NB4 (cell line): ENCODE measurements around the gene NCF4.

Experiments used
- DNase-seq: peaks from one replicate; pipeline ENCODE4 v3.0.0; 2010; ENCODE audit warnings: low read depth
- H3K4me3 ChIP-seq: one replicate; pipeline ENCODE4 v1.5.1; 2011; ENCODE audit warnings: mild to moderate bottlenecking, low read depth, low read length, moderate library complexity
- CTCF ChIP-seq: IDR thresholded peaks from one replicate; pipeline ENCODE4 v1.5.1; 2012; ENCODE audit warnings: low read depth, low read length
- MAX ChIP-seq: IDR thresholded peaks from 2 replicates; pipeline ENCODE4 v1.6.1; 2011; ENCODE audit warnings: low read depth, low read length
- MYC ChIP-seq: IDR thresholded peaks from 2 replicates; pipeline ENCODE4 v1.6.1; 2011; ENCODE audit warnings: low read depth, low read length
- POLR2A ChIP-seq: IDR thresholded peaks from 2 replicates; pipeline ENCODE4 v1.6.1; 2011; ENCODE audit warnings: mild to moderate bottlenecking; ENCODE audit not compliant: insufficient read length; ENCODE audit errors: extremely low read depth

The NCF4 gene

GRCh38 chr22:36898690-36899089, 37.9 kb downstream of the NCF4 start:
- TF ChIP-seq CTCF (no peak), POLR2A (no peak), MAX (no peak), MYC (no peak)
- no peak overlapping the region for H3K4me3 ChIP-seq

GRCh38 chr22:36899498-36899897, 38.7 kb downstream of the NCF4 start:
- no peak for DNase-seq
- TF ChIP-seq CTCF: no peak
- no peak for TF ChIP-seq POLR2A
- no peak for TF ChIP-seq MYC
- no peak for TF ChIP-seq MAX
- no peak overlapping the region for H3K4me3 ChIP-seq

More at GRCh38 chr22:36898690-36899089, 37.9 kb downstream of the NCF4 start:
- DNase-seq: no peak

- TF ChIP-seq MYC (no peak), MAX (no peak), POLR2A (no peak), CTCF (no peak)
- no peak overlapping the region for H3K4me3 ChIP-seq
- peak; percentile 14 for DNase-seq
These were observed 39.4 kb downstream of the NCF4 start for GRCh38 chr22:36900225-36900624.

- no peak overlapping the region for H3K4me3 ChIP-seq
- no peak for DNase-seq
- TF ChIP-seq MAX: no peak
- TF ChIP-seq POLR2A: no peak
- TF ChIP-seq MYC: no peak
- TF ChIP-seq CTCF: no peak
These were observed 40.1 kb downstream of the NCF4 start for GRCh38 chr22:36900880-36901279.

GRCh38 chr22:36901411-36902142, 40.8 kb downstream of the NCF4 start:
- no peak overlapping the region for H3K4me3 ChIP-seq
- TF ChIP-seq MAX (no peak), MYC (no peak), CTCF (no peak), POLR2A (no peak)
- no peak for DNase-seq
